Activated naive CD4-positive, alpha-beta T cell treated with anti-CD3 and anti-CD28 coated beads, Interleukin-2, amount 50 U/mL, for 72 hours (primary cell): ENCODE data around the gene ABHD16A. TPM values are rescaled to one million over a fixed set of nuclear protein-coding genes. Genes with fewer than 3 reads are reported as not detected.

Experiments
- ATAC-seq, 2 donors: fragments of 150-1000 bp; cut with Tn5 transposase; 2 replicates each; pipeline ENCODE4 v1.10.0; 2021; ENCODE audit warnings: mild to moderate bottlenecking in 2 of 2, moderate library complexity in 2 of 2
- DNase-seq, 2 donors: peaks; one replicate each; pipeline ENCODE4 v3.0.0; 2021 to 2022; ENCODE audit warnings: low spot score in 2 of 2
- H3K27ac Mint-ChIP-seq, 2 donors: one replicate each; pipeline ENCODE4 v1.8.0; 2022; ENCODE audit warnings: mild to moderate bottlenecking in 2 of 2, mixed read lengths in 2 of 2
- H3K36me3 Mint-ChIP-seq, 2 donors: one replicate each; pipeline ENCODE4 v1.8.0; 2022; ENCODE audit warnings: mixed read lengths in 2 of 2
- H3K9me3 Mint-ChIP-seq, 2 donors: one replicate each; pipeline ENCODE4 v1.8.0; 2022; ENCODE audit warnings: mixed read lengths in 2 of 2
- total RNA-seq, 2 donors: library from RNA; stranded (reverse); gene quantifications; one replicate each; pipeline ENCODE4 v1.2.3, GENCODE V29; 2022

Gene ABHD16A
- total RNA-seq, 2 donors from 2014 or later, result 33.1 to 46.8 TPM

- H3K9me3 Mint-ChIP-seq, result no peaks in the 10 kb centered on the region
- peaks cover 14% of the 10 kb centered on the region in 2 donors for H3K36me3 Mint-ChIP-seq
- DNase-seq (no peak), ATAC-seq (no peak)
- peak within 1 kb of the TSS; percentile 14 to 22 for H3K27ac Mint-ChIP-seq
Measured at GRCh38 chr6:31706599-31706998, 3.5 kb upstream of the ABHD16A start, which contains the start of gene LY6G6F. TSS of gene LY6G6F (plus strand) at chr6:31706866. CDS start at chr6:31706907, 41 bp downstream.

- Mint-ChIP-seq H3K36me3 (peaks cover 14% of the 10 kb centered on the region in 2 donors), H3K9me3 (no peaks in the 10 kb centered on the region), H3K27ac (no peak overlapping the region)
- DNase-seq (no peak), ATAC-seq (no peak)
Measured at GRCh38 chr6:31705931-31706330, 2.8 kb upstream of the ABHD16A start.

GRCh38 chr6:31702405-31702818, 712 bp downstream of the ABHD16A start:
- DNase-seq (peak in 1 of 2 donors; percentile 30), ATAC-seq (peak; percentile 28 to 52)
- H3K27ac Mint-ChIP-seq, result peak overlapping the region; percentile 94 to 98
- H3K9me3 Mint-ChIP-seq, result no peaks in the 10 kb centered on the region
- peaks cover 14% of the 10 kb centered on the region in 2 donors for H3K36me3 Mint-ChIP-seq

GRCh38 chr6:31701666-31702404, 1.3 kb downstream of the ABHD16A start:
- DNase-seq (no peak), ATAC-seq (no peak)
- Mint-ChIP-seq H3K9me3 (no peaks in the 10 kb centered on the region), H3K27ac (peak overlapping the region; percentile 94 to 98), H3K36me3 (peaks cover 14% of the 10 kb centered on the region in 2 donors)

GRCh38 chr6:31700740-31701401, 2.3 kb downstream of the ABHD16A start:
- peaks cover 14% of the 10 kb centered on the region in 2 donors for H3K36me3 Mint-ChIP-seq
- ATAC-seq, result no peak
- no peak for DNase-seq
- no peaks in the 10 kb centered on the region for H3K9me3 Mint-ChIP-seq
- H3K27ac Mint-ChIP-seq, result no peak overlapping the region

GRCh38 chr6:31697555-31697954, 5.6 kb downstream of the ABHD16A start:
- Mint-ChIP-seq H3K9me3 (no peaks in the 10 kb centered on the region), H3K36me3 (peaks cover 6 to 11% of the 10 kb centered on the region in 2 donors), H3K27ac (peak overlapping the region; percentile 10 to 43)
- peak in 1 of 2 donors; percentile 45 for ATAC-seq
- DNase-seq, result no peak

GRCh38 chr6:31693535-31693934, 9.6 kb downstream of the ABHD16A start:
- Mint-ChIP-seq H3K27ac (peak overlapping the region in 1 of 2 donors; percentile 56), H3K36me3 (peaks cover 0 to 6% of the 10 kb centered on the region in 2 donors), H3K9me3 (no peaks in the 10 kb centered on the region)
- DNase-seq (no peak), ATAC-seq (no peak)

GRCh38 chr6:31692886-31693285, 10.2 kb downstream of the ABHD16A start:
- Mint-ChIP-seq H3K36me3 (peaks cover 0 to 6% of the 10 kb centered on the region in 2 donors), H3K9me3 (no peaks in the 10 kb centered on the region), H3K27ac (peak overlapping the region; percentile 56 to 67)
- DNase-seq (no peak), ATAC-seq (no peak)

GRCh38 chr6:31692353-31692752, 10.8 kb downstream of the ABHD16A start:
- Mint-ChIP-seq H3K36me3 (peaks cover 0 to 6% of the 10 kb centered on the region in 2 donors), H3K9me3 (no peaks in the 10 kb centered on the region), H3K27ac (peak overlapping the region in 1 of 2 donors; percentile 67)
- no peak for ATAC-seq
- DNase-seq, result no peak

GRCh38 chr6:31691564-31692108, 11.5 kb downstream of the ABHD16A start:
- DNase-seq, result no peak
- no peak for ATAC-seq
- Mint-ChIP-seq H3K36me3 (peaks cover 0 to 6% of the 10 kb centered on the region in 2 donors), H3K27ac (no peak overlapping the region), H3K9me3 (no peaks in the 10 kb centered on the region)

GRCh38 chr6:31691078-31691463, 12.1 kb downstream of the ABHD16A start:
- Mint-ChIP-seq H3K9me3 (no peaks in the 10 kb centered on the region), H3K27ac (no peak overlapping the region), H3K36me3 (peaks cover 0 to 6% of the 10 kb centered on the region in 2 donors)
- ATAC-seq, result no peak
- no peak for DNase-seq

- peak in 1 of 2 donors; percentile 69 for ATAC-seq
- Mint-ChIP-seq H3K27ac (peak overlapping the region; percentile 83 to 93), H3K36me3 (peaks cover 0 to 6% of the 10 kb centered on the region in 2 donors), H3K9me3 (no peaks in the 10 kb centered on the region)
- no peak for DNase-seq
Measured at GRCh38 chr6:31690231-31691077, 12.7 kb downstream of the ABHD16A start.

- peak in 1 of 2 donors; percentile 31 for DNase-seq
- H3K27ac Mint-ChIP-seq, result peak overlapping the region; percentile 83 to 93
- peaks cover 0 to 6% of the 10 kb centered on the region in 2 donors for H3K36me3 Mint-ChIP-seq
- peak in 1 of 2 donors; percentile 46 for ATAC-seq
- H3K9me3 Mint-ChIP-seq, result no peaks in the 10 kb centered on the region
Measured at GRCh38 chr6:31689249-31690110, 13.6 kb downstream of the ABHD16A start.

GRCh38 chr6:31687860-31688693, 15.0 kb downstream of the ABHD16A start:
- H3K27ac Mint-ChIP-seq, result peak overlapping the region in 1 of 2 donors; percentile 48
- DNase-seq, result no peak
- no peak for ATAC-seq

GRCh38 chr6:31687321-31687720, 15.8 kb downstream of the ABHD16A start:
- ATAC-seq (no peak), DNase-seq (no peak)
- Mint-ChIP-seq H3K36me3 (no peaks in the 10 kb centered on the region), H3K9me3 (no peaks in the 10 kb centered on the region), H3K27ac (no peak overlapping the region)

More at GRCh38 chr6:31687860-31688693, 15.0 kb downstream of the ABHD16A start:
- Mint-ChIP-seq H3K9me3 (no peaks in the 10 kb centered on the region), H3K36me3 (peaks cover 0 to 4% of the 10 kb centered on the region in 2 donors)
